Activated CD4-positive, alpha-beta T cell treated with anti-CD3 and anti-CD28 coated beads for 36 hours (primary cell): ENCODE results near the gene SEMA6B. TPM values are rescaled to one million over a fixed set of nuclear protein-coding genes. Genes with fewer than 3 reads are reported as not detected.
"Not testable (repeated sequence)": the region's sequence is repeated elsewhere in the genome, so short reads cannot be mapped to it uniquely, and the experiment has no call there.

ENCODE experiments used
- ATAC-seq: fragments of 200-7000 bp; cut with Tn5 transposase; one replicate; pipeline ENCODE4 v1.10.0; 2021; ENCODE audit warnings: mild to moderate bottlenecking, moderate library complexity
- CTCF ChIA-PET: fragments of 350-600 bp; sonication (Branson Sonifier 250); formaldehyde crosslinking; loops from one replicate; lab custom pipeline; 2021; ENCODE audit warnings: antibody characterized with exemption; lab: Charles Lee
- POLR2A ChIA-PET: fragments of 350-600 bp; sonication (Branson Sonifier 250); formaldehyde crosslinking; loops from one replicate; lab custom pipeline; 2021; ENCODE audit warnings: antibody characterized with exemption, inconsistent platforms; lab: Charles Lee
- DNase-seq: peaks from one replicate; pipeline ENCODE4 v3.0.0-alpha.2; 2020
- H3K27ac Mint-ChIP-seq: one replicate; pipeline ENCODE4 v1.8.0; 2021; ENCODE audit warnings: mixed read lengths
- H3K27me3 Mint-ChIP-seq: one replicate; pipeline ENCODE4 v1.8.0; 2021; ENCODE audit warnings: mixed read lengths
- H3K36me3 Mint-ChIP-seq: one replicate; pipeline ENCODE4 v1.8.0; 2021; ENCODE audit warnings: low read depth, mixed read lengths
- H3K4me1 Mint-ChIP-seq: one replicate; pipeline ENCODE4 v1.8.0; 2021; ENCODE audit warnings: mixed read lengths
- H3K4me3 Mint-ChIP-seq: one replicate; pipeline ENCODE4 v1.8.0; 2021; ENCODE audit warnings: mild to moderate bottlenecking, moderate library complexity, mixed read lengths
- H3K9me3 Mint-ChIP-seq: one replicate; pipeline ENCODE4 v1.8.0; 2021; ENCODE audit warnings: low read depth, mixed read lengths
- intact Hi-C, 2 experiments: fragments of 100-400 bp; cut with DNase I in 1 of 2; cut with micrococcal nuclease in 1 of 2; formaldehyde crosslinking; loops; one replicate each; pipeline versions ENCODE4 v1.14.2 to v1.15.1; 2022 to 2024; cut with DNase I, micrococcal nuclease
- total RNA-seq, 2 experiments: library from RNA; stranded (reverse); gene quantifications; one replicate each; pipeline ENCODE4 v1.2.3, GENCODE V29; 2021

The SEMA6B gene
- total RNA-seq, 2 experiments from 2014 or later = not detected

- intact Hi-C loops = no loop called here
- CTCF ChIA-PET = interaction anchor here (0.6 to 2.6 kb wide), 5 partner anchors 9 to 279 kb away, joined by 3 to 11 read pairs (median 3); no protein-coding TSS in a partner anchor
- H3K4me1 Mint-ChIP-seq = peaks cover 5% of the 10 kb centered on the region
- POLR2A ChIA-PET = no interaction called here
- no peaks in the 10 kb centered on the region for H3K9me3 Mint-ChIP-seq
- DNase-seq (no peak), ATAC-seq (no peak)
- no peak overlapping the region for H3K4me3 Mint-ChIP-seq
- peaks cover 6% of the 10 kb centered on the region for H3K27me3 Mint-ChIP-seq
- H3K36me3 Mint-ChIP-seq = no peaks in the 10 kb centered on the region
- no peak overlapping the region for H3K27ac Mint-ChIP-seq
Measured at GRCh38 chr19:4570402-4570801, 10.9 kb upstream of the SEMA6B start.

GRCh38 chr19:4568886-4569285 lies 9.4 kb upstream of the SEMA6B start:
- no peaks in the 10 kb centered on the region for H3K9me3 Mint-ChIP-seq
- ChIA-PET POLR2A (no interaction called here), CTCF (interaction anchor here (0.6 to 3.8 kb wide), 7 partner anchors 8 to 67 kb away, joined by 3 to 28 read pairs (median 8); no protein-coding TSS in a partner anchor)
- peaks cover 4% of the 10 kb centered on the region for H3K27me3 Mint-ChIP-seq
- no peak for ATAC-seq
- no peak for DNase-seq
- no peak overlapping the region for H3K4me3 Mint-ChIP-seq
- intact Hi-C loops = loop anchor here in 1 of 2 experiments (5.0 kb wide), 1 partner anchor 233 kb away; no protein-coding TSS in a partner anchor
- no peaks in the 10 kb centered on the region for H3K4me1 Mint-ChIP-seq
- H3K27ac Mint-ChIP-seq = no peak overlapping the region
- H3K36me3 Mint-ChIP-seq = no peaks in the 10 kb centered on the region

GRCh38 chr19:4567584-4568071 lies 8.1 kb upstream of the SEMA6B start:
- peak; percentile 85 for DNase-seq
- POLR2A ChIA-PET = no interaction called here
- Mint-ChIP-seq H3K4me1 (no peaks in the 10 kb centered on the region), H3K27ac (no peak overlapping the region), H3K4me3 (no peak overlapping the region), H3K27me3 (peaks cover 4% of the 10 kb centered on the region), H3K36me3 (no peaks in the 10 kb centered on the region), H3K9me3 (no peaks in the 10 kb centered on the region)
- ATAC-seq = peak; percentile 94
- intact Hi-C loops = loop anchor here in 1 of 2 experiments (1.0 to 5.0 kb wide), 2 partner anchors 69 to 235 kb away; no protein-coding TSS in a partner anchor
- CTCF ChIA-PET = interaction anchor here (1.2 to 3.8 kb wide), 6 partner anchors 9 to 70 kb away, joined by 3 to 28 read pairs (median 8); no protein-coding TSS in a partner anchor

- Mint-ChIP-seq H3K9me3 (no peaks in the 10 kb centered on the region), H3K27ac (no peak overlapping the region), H3K36me3 (no peaks in the 10 kb centered on the region), H3K27me3 (peaks cover 4% of the 10 kb centered on the region), H3K4me3 (no peak overlapping the region), H3K4me1 (no peaks in the 10 kb centered on the region)
- ChIA-PET CTCF (interaction anchor here (0.6 to 3.8 kb wide), 9 partner anchors 8 to 381 kb away, joined by 3 to 28 read pairs (median 3); partner anchors contain the start of gene TNFAIP8L1), POLR2A (no interaction called here)
- DNase-seq (no peak), ATAC-seq (no peak)
- intact Hi-C loops = loop anchor here in 1 of 2 experiments (1.0 to 5.0 kb wide), 2 partner anchors 70 to 236 kb away; no protein-coding TSS in a partner anchor
Measured at GRCh38 chr19:4566402-4567051, 7.0 kb upstream of the SEMA6B start.

GRCh38 chr19:4563562-4563961 lies 4.1 kb upstream of the SEMA6B start:
- H3K9me3 Mint-ChIP-seq, H3K36me3 Mint-ChIP-seq, intact Hi-C loops, H3K27me3 Mint-ChIP-seq, POLR2A ChIA-PET, H3K4me1 Mint-ChIP-seq, ATAC-seq, H3K4me3 Mint-ChIP-seq, DNase-seq, H3K27ac Mint-ChIP-seq: not testable (repeated sequence)
- CTCF ChIA-PET = interaction anchor here (1.2 kb wide), 1 partner anchor 69 kb away, joined by 4 read pairs; no protein-coding TSS in a partner anchor

- POLR2A ChIA-PET, CTCF ChIA-PET, DNase-seq, H3K27ac Mint-ChIP-seq, H3K9me3 Mint-ChIP-seq, ATAC-seq, H3K27me3 Mint-ChIP-seq, H3K36me3 Mint-ChIP-seq, H3K4me1 Mint-ChIP-seq, H3K4me3 Mint-ChIP-seq, intact Hi-C loops: not testable (repeated sequence)
Measured at GRCh38 chr19:4562085-4562484, 2.6 kb upstream of the SEMA6B start.

- no peaks in the 10 kb centered on the region for H3K27me3 Mint-ChIP-seq
- peak; percentile 66 for DNase-seq
- CTCF ChIA-PET = interaction anchor here (0.6 to 1.2 kb wide), 9 partner anchors 9 to 1068 kb away, joined by 3 to 4 read pairs (median 3); no protein-coding TSS in a partner anchor
Measured at GRCh38 chr19:4557971-4558941, 1.2 kb downstream of the SEMA6B start.

GRCh38 chr19:4557144-4557970 lies 2.1 kb downstream of the SEMA6B start:
- intact Hi-C loops = no loop called here
- ChIA-PET CTCF (interaction anchor here (0.6 to 1.1 kb wide), 2 partner anchors 75 to 80 kb away, joined by 3 read pairs; no protein-coding TSS in a partner anchor), POLR2A (no interaction called here)
- H3K9me3 Mint-ChIP-seq = no peaks in the 10 kb centered on the region
- H3K4me3 Mint-ChIP-seq = no peak overlapping the region
- peak; percentile 61 for DNase-seq
- H3K27ac Mint-ChIP-seq = no peak overlapping the region
- no peaks in the 10 kb centered on the region for H3K4me1 Mint-ChIP-seq
- H3K36me3 Mint-ChIP-seq = no peaks in the 10 kb centered on the region
- H3K27me3 Mint-ChIP-seq = peaks cover 4% of the 10 kb centered on the region
- ATAC-seq = peak; percentile 63

More at GRCh38 chr19:4557971-4558941, 1.2 kb downstream of the SEMA6B start:
- H3K4me3 Mint-ChIP-seq = no peak overlapping the region
- POLR2A ChIA-PET = no interaction called here
- ATAC-seq = no peak
- intact Hi-C loops = loop anchor here in 1 of 2 experiments (1.0 kb wide), 1 partner anchor 78 kb away; no protein-coding TSS in a partner anchor
- no peaks in the 10 kb centered on the region for H3K9me3 Mint-ChIP-seq
- no peaks in the 10 kb centered on the region for H3K4me1 Mint-ChIP-seq
- H3K36me3 Mint-ChIP-seq = no peaks in the 10 kb centered on the region
- H3K27ac Mint-ChIP-seq = no peak overlapping the region

GRCh38 chr19:4556597-4557127 lies 2.8 kb downstream of the SEMA6B start:
- ATAC-seq (peak; percentile 66), DNase-seq (peak; percentile 70)
- Mint-ChIP-seq H3K36me3 (no peaks in the 10 kb centered on the region), H3K9me3 (no peaks in the 10 kb centered on the region), H3K27ac (no peak overlapping the region), H3K4me3 (no peak overlapping the region), H3K4me1 (no peaks in the 10 kb centered on the region), H3K27me3 (peaks cover 8% of the 10 kb centered on the region)
- intact Hi-C loops = no loop called here
- ChIA-PET CTCF (interaction anchor here (0.6 to 1.1 kb wide), 4 partner anchors 76 to 274 kb away, joined by 3 read pairs; no protein-coding TSS in a partner anchor), POLR2A (interaction anchor here (0.5 kb wide), 1 partner anchor 355 kb away, joined by 4 read pairs; no protein-coding TSS in a partner anchor)
